ENCODE results near the gene MRPS27. TPM values are rescaled to one million over a fixed set of nuclear protein-coding genes. Genes with fewer than 3 reads are reported as not detected.

MRPS27 gene
- polyA plus RNA-seq (2012; ENCODE audit: insufficient read depth, insufficient read length) = 72.9 TPM

GRCh38 chr5:72319976-72320752 is at the start of gene MRPS27, which contains the start of gene PTCD2:
MRPS27 (minus strand) TSS chr5:72320240; CDS start chr5:72320221, 19 bp downstream.
PTCD2 (plus strand) TSS chr5:72320373; CDS start chr5:72320383, 10 bp downstream.
- peak within 1 kb of the TSS; percentile 99 for H3K4me3 ChIP-seq (ENCODE audit: low read length)
- peak; percentile 98 for DNase-seq (ENCODE audit: low read depth, low spot score)

GRCh38 chr5:72369711-72370110 is 49.7 kb upstream of the MRPS27 start:
- H3K4me3 ChIP-seq (ENCODE audit: low read length) = no peak overlapping the region
- no peak for DNase-seq (ENCODE audit: low read depth, low spot score)

- DNase-seq (ENCODE audit: low read depth, low spot score) = no peak
- no peak overlapping the region for H3K4me3 ChIP-seq (ENCODE audit: low read length)
Measured at GRCh38 chr5:72369301-72369700, 49.3 kb upstream of the MRPS27 start.

GRCh38 chr5:72368271-72368670 is 48.2 kb upstream of the MRPS27 start:
- DNase-seq (ENCODE audit: low read depth, low spot score) = no peak
- H3K4me3 ChIP-seq (ENCODE audit: low read length) = no peak overlapping the region

GRCh38 chr5:72366324-72366976 is 46.4 kb upstream of the MRPS27 start:
- DNase-seq (ENCODE audit: low read depth, low spot score) = peak; percentile 58
- no peak overlapping the region for H3K4me3 ChIP-seq (ENCODE audit: low read length)

GRCh38 chr5:72364951-72365350 is 44.9 kb upstream of the MRPS27 start:
- no peak overlapping the region for H3K4me3 ChIP-seq (ENCODE audit: low read length)
- no peak for DNase-seq (ENCODE audit: low read depth, low spot score)

GRCh38 chr5:72364171-72364570 is 44.1 kb upstream of the MRPS27 start:
- no peak overlapping the region for H3K4me3 ChIP-seq (ENCODE audit: low read length)

GRCh38 chr5:72363166-72363802 is 43.2 kb upstream of the MRPS27 start:
- no peak for DNase-seq (ENCODE audit: low read depth, low spot score)
- no peak overlapping the region for H3K4me3 ChIP-seq (ENCODE audit: low read length)

More at GRCh38 chr5:72364171-72364570, 44.1 kb upstream of the MRPS27 start:
- DNase-seq (ENCODE audit: low read depth, low spot score) = no peak

- no peak overlapping the region for H3K4me3 ChIP-seq (ENCODE audit: low read length)
- no peak for DNase-seq (ENCODE audit: low read depth, low spot score)
Measured at GRCh38 chr5:72359886-72360285, 39.8 kb upstream of the MRPS27 start.

GRCh38 chr5:72358925-72359324 is 38.9 kb upstream of the MRPS27 start:
- DNase-seq (ENCODE audit: low read depth, low spot score) = no peak

GRCh38 chr5:72356361-72356760 is 36.3 kb upstream of the MRPS27 start:
- H3K4me3 ChIP-seq (ENCODE audit: low read length) = no peak overlapping the region
- no peak for DNase-seq (ENCODE audit: low read depth, low spot score)

More at GRCh38 chr5:72358925-72359324, 38.9 kb upstream of the MRPS27 start:
- no peak overlapping the region for H3K4me3 ChIP-seq (ENCODE audit: low read length)

GRCh38 chr5:72355706-72356299 is 35.8 kb upstream of the MRPS27 start:
- DNase-seq (ENCODE audit: low read depth, low spot score) = no peak
- no peak overlapping the region for H3K4me3 ChIP-seq (ENCODE audit: low read length)

- H3K4me3 ChIP-seq (ENCODE audit: low read length) = no peak overlapping the region
- DNase-seq (ENCODE audit: low read depth, low spot score) = no peak
Measured at GRCh38 chr5:72353046-72353445, 33.0 kb upstream of the MRPS27 start.

- H3K4me3 ChIP-seq (ENCODE audit: low read length) = no peak overlapping the region
- DNase-seq (ENCODE audit: low read depth, low spot score) = no peak
Measured at GRCh38 chr5:72352616-72353015, 32.6 kb upstream of the MRPS27 start.

- no peak for DNase-seq (ENCODE audit: low read depth, low spot score)
Measured at GRCh38 chr5:72351376-72351775, 31.3 kb upstream of the MRPS27 start.

GRCh38 chr5:72347801-72348308 is 27.8 kb upstream of the MRPS27 start:
- H3K4me3 ChIP-seq (ENCODE audit: low read length) = no peak overlapping the region
- no peak for DNase-seq (ENCODE audit: low read depth, low spot score)

More at GRCh38 chr5:72351376-72351775, 31.3 kb upstream of the MRPS27 start:
- no peak overlapping the region for H3K4me3 ChIP-seq (ENCODE audit: low read length)

- no peak for DNase-seq (ENCODE audit: low read depth, low spot score)
- H3K4me3 ChIP-seq (ENCODE audit: low read length) = no peak overlapping the region
Measured at GRCh38 chr5:72346398-72346797, 26.4 kb upstream of the MRPS27 start.

GRCh38 chr5:72338689-72339209 is 18.7 kb upstream of the MRPS27 start:
- H3K4me3 ChIP-seq (ENCODE audit: low read length) = no peak overlapping the region
- DNase-seq (ENCODE audit: low read depth, low spot score) = no peak

- DNase-seq (ENCODE audit: low read depth, low spot score) = no peak
- H3K4me3 ChIP-seq (ENCODE audit: low read length) = no peak overlapping the region
Measured at GRCh38 chr5:72337159-72337558, 17.1 kb upstream of the MRPS27 start.

All from Jurkat, Clone E6-1 (cell line).